HG03378 (cell line): ENCODE results near the gene MYOM3.
"Not testable (repeated sequence)": the region's sequence is repeated elsewhere in the genome, so short reads cannot be mapped to it uniquely, and the experiment has no call there.

Source experiments
- ATAC-seq: cut with Tn5 transposase; IDR thresholded peaks from one replicate; pipeline ENCODE4 v1.9.1; 2021; ENCODE audit warnings: mild to moderate bottlenecking, moderate library complexity; ENCODE audit not compliant: unreplicated experiment

MYOM3 gene

DNA sequence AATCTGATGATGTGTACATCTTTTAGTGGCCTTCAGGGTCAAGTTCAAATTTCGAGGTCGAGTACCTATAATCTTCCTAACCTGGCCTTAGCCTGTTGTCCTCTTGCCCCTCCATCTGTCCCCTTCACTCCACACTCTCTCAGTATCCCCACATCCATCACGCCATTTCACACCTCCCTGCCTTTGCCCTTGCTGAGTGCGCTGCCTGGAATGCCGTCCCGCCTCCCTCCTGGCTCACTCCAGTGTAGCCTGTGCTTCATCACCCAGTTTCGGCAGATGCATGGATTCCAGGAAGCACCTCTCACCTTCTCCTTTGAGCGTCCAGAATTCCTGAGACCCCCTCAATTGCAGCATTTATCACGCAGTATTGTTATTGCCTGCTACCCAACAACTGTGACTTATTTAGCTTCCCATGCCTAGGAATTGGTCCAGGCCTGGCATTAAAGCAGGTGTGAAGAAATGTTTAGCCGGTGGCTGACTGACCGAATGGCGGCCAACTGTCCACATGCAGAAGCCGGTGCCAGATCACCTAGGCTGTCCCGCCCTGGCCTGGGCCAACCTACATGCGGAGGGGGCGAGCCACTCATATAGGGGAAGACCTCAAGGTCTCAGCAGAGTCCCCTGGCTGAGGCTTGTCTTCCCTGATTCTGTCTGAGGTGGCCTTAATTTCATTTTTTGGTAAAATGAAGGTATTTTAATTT lies 34.5 kb downstream of the MYOM3 start:
- ATAC-seq, result no peak

DNA sequence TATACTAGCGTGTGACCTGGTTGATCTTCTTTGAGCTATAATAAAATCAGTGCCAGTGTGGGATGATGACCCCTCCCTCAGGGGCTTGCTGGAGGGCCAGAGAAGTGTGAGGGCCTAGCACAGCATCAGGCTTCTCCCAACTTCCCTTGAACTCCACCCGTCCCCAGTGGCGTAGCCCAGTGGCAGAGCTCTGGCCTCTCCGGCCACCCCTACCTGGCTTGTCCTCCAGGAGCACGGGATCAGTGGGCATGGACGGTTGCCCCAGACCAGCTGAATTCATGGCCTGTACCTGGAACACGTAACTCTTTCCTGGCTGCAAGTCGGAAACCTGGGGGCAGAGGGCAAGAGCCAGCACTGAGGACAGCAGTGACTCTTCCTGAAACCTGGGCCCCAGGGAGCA lies 36.0 kb downstream of the MYOM3 start:
- no peak for ATAC-seq

DNA sequence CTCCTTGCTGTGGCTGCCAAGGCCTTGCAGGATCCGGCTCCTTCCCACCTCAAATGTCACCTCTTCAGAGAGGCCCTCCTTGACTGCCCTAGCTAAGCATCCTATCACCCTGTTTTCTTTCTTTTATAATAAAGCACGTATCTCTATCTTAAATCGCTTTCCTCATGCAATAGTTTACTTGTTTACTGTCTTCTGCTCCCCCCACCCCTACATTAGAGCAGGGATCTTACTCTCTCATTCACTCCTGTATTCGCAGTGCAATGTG lies 36.4 kb downstream of the MYOM3 start:
- ATAC-seq, result no peak

DNA sequence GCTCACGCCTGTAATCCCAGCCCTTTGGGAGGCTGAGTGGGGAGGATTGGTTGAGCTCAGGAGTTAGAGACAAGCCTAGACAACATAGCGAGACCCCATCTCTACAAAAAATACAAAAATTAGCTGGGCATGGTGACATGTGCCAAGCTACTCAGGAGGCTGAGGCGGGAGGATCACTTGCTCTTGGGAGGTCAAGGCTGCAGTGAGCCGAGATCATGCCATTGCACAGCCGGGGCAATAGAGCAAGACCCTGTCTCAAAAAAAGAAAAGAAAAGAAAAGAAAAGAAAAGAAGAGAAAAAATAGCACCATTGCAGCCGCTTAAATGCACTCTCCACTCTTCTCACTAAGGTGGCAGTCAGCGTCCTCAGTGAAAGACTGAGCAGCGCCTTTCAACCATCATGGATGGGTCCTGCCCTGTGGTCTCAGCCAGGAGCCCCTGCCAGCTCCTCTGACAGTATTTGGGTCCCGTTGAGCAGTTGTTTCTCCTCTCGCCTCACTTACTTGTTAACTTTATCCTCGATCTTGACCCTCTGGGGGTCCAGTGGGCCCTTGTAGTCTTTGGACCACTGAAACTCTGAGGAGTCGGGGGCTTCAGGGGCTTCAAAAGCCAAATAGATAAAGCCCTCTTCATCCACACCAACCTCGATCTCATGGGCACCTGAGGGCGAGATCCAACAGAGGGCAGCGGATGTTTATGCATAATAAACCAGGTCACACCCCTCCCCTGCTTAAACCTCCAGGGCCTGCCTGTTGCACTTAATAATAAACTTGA lies 36.9 kb downstream of the MYOM3 start:
- ATAC-seq, result no peak

DNA sequence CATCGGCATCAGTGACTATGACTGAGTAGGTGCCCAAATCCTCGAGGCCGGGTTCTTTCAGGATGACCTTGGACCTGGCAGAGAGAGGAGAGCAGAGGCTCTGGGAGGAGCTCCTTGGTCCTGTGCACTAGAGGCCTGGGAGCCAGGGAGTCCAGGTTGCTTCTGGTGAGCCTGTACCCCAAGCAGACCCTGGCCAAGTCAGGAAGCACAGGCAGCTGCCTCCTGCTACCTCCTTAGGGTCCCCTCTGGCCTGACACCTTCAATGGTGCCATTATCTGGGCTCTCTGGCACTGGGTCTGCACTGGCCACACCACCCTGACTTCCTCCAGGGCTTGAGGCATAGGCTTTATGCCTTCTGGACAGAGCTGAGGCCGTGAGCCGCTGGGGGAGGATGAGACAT lies 37.7 kb downstream of the MYOM3 start:
- no peak for ATAC-seq

DNA sequence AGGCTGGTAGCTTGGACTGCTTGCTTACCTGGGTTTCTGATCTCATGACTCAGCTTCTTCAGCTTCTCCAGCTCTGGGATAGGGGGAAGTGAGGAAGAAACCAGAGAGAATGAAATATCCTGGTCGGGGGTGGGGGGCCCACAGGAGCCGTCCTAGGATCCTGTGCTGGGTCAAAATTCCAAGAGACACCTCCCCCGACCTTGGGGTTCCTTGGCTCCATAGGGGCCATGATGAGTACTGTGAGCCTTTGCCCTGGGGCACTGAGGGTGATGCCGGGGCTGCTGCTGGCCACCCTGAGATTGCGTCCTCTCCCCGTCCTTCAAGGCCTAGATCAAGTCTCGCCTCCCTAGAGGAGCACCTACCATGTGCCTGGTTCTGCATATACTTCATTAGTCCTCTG lies 40.0 kb downstream of the MYOM3 start:
- ATAC-seq, result no peak

DNA sequence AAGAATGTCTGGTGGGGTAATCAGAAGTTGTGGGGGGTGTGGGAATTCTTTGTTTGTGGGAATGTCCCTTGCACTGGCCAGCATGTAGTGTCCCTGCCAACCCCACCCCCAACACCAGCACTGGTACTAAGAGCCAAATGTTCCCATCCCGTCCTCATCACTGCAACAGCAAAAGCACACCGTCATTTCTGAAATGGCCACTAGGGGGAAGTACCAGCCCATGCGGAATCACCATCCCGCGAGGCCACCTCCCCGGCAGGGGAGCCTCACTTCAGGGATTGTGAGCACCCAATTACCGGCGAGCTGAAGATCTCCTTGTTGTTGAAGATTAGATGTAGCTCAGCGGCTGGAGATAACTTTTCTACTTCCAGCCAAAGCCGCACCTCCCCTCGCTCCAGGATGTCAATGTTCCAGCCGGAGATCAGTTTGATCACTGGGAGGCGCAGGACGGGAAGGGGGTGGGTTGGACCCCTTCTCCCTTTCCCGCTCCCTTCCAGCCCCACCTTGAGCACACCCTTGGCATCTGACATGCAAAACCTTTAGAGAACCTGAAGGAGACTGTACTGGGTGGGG lies 41.0 kb downstream of the MYOM3 start:
- no peak for ATAC-seq

DNA sequence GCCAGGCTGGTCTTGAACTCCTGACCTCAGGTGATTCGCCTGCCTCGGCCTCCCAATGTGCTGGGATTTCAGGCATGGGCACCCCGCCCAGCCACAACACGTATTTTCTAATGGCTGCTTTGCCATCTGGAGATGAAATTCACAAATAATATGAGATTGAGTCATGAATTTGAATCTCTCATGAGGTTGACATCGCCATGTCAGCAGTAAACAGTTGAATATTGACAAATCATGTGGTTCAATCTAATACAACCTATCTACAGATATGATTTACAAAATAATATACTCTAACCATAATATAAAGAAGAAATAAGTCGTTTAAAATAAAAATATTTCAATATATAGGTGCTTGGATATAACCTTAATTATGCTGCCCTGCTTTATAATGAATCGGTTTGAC lies 42.1 kb downstream of the MYOM3 start:
- no peak for ATAC-seq

DNA sequence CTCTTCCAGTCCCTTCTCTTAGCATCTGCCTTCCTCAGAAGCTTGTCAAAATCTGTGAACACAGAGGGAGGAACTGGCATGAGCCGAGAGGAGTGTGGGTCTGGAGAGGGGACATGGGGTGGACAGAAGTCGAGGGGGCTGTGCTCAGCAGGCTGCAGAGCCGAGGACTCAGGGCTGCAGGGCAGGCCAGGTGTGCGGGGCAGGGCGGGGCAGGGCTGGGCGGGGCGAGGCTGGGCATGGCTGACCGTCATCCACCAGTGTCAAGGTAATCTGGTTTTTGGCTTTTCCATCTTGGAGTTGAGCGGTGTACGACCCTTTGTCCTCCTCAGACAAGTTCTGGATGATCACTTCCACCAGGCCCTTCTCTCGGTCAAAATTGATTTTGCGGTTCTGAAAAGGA lies 44.0 kb downstream of the MYOM3 start:
- ATAC-seq, result no peak

DNA sequence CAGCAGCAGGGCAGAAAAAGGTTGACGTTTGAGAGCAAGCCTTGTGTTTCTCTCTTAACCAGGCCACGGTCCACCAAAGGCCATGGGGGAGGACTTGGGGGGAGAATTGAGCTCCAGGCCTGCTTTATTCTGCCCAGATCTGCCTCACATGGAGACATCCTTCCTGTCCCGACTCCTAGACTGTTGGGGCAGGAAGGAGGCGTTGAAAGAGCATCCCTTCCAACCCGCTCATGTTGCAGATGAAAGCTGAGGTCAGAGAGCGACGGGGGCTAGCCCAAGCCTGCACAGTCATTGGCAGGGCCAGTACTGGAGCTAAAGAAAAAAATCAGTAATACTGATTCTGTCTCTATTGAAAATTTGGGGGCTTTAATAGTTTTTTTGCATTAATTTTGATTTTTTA lies 46.6 kb downstream of the MYOM3 start:
- no peak for ATAC-seq

DNA sequence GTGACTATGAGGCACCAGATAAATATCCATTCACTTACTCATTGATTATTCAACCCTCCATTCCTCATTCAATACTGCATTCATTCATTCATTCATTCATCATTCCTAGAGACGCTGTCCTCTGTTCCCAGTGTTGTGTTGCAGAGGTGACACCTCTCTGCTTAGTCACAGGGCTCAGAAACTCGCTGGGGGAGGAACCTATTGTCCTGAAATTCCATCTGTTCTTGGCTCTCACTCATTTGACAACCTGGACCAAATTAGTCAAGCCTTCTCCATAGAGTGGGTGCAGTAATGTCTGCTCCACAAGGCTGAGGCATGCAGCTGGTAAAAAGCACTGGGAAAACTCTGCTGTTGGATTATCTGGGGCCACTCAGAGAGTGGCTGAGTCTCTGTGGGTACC lies 49.7 kb downstream of the MYOM3 start:
- no peak for ATAC-seq

DNA sequence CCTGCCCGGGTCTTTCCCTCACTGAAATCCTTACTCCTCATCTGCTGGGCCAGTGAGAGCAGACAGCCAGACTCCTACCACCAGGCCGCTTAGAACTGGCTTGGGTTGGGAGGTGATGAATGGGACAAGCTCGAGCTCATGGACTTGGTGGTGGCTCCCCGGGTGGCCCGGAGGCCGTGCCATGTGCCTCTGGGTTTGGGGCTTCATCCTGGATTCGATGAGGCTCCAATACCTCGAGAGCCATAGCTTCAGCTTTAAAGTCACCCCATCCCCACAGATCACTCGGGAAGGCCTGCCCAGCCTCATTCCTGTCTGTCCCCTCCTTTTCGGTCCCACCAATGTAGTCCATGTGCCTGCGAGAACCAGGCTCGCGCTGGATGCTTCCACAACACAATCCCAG lies 51.5 kb downstream of the MYOM3 start:
- no peak for ATAC-seq

DNA sequence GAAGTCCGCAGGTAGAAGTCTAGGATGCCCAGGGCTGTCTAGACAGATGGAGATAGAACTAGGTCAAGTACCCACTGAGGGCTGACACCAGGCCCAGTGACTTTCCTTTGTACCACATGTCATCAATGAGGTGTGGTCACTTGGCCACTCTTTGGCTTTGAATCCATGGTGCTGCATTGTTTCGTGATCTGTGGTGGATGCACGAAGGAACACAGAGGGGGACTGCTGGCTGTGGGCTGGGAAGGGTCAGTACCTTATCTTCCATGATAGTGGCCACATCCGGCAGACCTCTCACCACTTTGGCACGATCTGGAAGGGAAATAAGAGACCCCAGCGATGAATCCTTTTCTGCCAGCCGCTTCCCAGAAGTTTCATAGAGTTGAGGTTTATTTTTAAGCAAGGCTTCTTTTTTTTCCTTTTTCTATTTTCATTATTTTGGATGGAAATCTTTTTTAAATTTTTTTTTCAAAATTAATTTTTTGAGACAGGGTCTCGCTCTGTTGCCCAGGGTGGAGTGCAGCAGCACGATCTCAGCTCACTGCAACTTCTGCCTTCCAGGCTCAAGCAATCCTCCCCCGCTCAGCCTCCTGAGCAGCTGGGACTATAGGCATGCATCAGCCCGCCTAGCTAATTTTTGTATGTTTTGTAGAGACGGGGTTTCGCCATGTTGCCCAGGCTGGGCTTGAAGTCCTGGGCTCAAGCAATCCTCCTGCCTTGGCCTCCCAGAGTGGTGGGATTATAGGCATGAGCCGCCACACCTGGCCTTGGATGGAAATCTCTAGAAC lies 53.1 kb downstream of the MYOM3 start:
- ATAC-seq, result no peak

DNA sequence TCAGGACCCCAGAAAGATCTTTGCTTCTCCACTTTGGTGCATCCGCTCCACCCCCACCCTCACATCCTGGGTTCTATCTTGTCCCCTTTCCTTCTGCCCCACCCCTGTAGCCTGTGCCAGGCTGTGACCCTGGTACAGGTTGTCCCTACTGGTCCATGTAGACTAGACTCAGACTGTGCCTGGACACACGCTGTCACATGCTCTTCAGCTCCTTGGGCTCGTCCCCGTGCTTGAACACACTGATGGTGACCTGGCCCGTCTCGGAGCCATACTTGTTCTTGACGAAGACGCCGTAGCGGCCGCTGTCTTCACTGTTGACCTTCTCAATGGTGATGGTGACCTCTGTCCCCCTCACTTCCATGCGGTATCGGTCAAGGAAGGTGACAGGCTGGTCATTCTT lies 54.8 kb downstream of the MYOM3 start:
- no peak for ATAC-seq

DNA sequence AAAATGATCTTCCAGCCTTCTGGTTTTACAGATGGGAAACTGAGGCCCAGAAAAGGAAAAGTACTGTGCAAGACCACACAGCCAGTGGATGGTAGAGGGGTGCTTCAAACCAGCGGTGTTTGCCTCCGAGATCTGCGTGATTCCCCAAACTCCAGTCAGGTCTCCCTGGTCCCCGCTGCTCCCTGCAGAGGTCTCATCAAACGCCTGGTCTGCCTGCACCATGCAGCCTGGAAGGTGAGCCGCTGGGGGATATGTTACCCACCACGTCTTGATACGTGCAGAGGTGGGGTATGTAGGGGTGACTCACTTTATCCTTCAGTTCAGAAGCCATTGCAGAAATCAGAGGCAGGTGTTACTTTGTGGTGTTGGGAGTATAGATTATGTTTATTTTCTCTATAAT lies 56.3 kb downstream of the MYOM3 start:
- no peak for ATAC-seq

DNA sequence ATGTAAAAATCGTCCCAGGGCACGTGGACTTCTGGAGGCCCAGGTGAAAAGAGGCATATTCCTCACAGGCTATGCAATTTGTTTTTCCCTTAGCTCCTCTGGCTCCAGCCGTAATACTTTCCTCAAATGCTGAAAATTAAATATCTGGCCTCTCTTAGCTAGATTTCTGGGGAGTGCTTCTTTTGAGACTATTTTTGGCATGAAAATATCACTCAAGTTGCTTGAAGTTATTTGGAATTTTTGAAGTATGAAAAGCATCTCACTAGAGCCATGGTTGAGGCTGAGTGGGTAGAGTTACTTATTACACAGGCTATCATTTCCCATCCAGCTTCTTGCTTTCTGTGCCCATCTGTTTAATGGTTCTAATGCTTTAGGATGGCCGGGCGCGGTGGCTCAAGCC lies 59.7 kb downstream of the MYOM3 start:
- no peak for ATAC-seq

DNA sequence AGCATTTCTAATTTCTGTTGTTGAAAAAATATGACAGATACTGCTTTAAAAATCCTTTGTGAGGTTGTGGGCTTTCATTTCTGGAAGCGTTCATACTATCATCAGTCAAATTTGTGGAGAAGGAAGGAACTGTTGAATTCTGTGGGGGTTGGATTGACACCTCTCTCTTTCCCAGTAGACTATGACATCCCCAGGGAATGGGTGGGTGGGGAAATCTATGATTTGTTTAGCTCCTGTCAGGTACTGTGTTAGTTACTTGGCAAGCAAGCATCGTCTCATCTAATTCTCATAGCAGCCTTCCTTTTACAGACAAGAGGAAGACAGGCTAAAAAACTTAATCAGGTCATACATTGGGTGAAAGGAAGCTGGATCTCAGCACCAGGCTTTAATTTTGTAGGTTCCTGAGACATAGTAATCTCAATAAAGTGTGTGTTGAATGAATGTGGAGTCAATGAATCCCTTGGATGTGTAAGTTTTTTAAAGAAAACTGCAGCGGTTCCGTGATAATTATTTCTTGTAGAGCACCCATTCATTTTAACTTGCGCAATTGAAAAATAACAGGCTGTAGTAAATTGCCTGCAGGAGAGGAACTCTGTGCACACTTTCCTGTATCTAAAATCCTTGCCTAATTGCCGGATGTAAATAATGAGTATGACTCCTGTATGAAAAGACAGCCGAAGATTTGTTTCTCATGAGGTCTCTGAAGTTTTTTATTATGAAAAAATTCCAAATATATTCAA lies 60.6 kb downstream of the MYOM3 start:
- ATAC-seq, result no peak

DNA sequence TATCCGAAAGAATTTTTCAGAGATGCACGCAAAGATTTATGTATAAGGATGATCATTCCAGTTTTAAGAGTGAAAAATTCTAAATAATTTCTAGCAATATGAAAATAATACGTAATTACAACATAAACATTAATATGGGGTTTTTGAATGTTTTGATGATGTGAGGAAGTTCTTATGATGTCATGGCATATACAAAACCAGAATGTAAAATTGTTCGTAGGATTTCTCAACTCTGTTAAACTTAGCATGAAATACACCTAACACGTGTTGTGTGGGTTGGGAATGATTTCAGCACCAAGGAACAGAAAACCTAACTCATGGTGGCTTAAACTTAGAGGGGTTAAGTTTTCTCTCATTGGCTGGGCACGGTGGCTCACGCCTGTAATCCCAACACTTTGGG lies 62.2 kb downstream of the MYOM3 start:
- no peak for ATAC-seq

DNA sequence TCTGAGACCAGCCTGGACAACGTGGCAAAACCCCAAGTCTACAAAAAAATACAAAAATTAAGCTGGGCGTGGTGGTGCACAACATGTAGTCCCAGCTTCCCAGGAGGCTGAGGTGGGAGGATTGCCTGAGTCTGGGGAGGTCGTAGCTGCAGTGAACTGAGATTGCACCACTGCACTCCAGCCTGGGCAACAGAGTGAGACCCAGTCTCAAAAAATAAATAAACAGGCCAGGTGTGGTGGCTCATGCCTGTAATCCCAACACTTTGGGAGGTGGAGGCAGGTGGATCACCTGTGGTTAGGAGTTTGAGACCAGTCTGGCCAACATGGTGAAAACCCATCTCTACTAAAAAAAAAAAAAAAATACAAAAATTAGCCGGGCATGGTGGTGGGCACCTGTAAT lies 63.0 kb downstream of the MYOM3 start:
- ATAC-seq, result not testable (repeated sequence)

DNA sequence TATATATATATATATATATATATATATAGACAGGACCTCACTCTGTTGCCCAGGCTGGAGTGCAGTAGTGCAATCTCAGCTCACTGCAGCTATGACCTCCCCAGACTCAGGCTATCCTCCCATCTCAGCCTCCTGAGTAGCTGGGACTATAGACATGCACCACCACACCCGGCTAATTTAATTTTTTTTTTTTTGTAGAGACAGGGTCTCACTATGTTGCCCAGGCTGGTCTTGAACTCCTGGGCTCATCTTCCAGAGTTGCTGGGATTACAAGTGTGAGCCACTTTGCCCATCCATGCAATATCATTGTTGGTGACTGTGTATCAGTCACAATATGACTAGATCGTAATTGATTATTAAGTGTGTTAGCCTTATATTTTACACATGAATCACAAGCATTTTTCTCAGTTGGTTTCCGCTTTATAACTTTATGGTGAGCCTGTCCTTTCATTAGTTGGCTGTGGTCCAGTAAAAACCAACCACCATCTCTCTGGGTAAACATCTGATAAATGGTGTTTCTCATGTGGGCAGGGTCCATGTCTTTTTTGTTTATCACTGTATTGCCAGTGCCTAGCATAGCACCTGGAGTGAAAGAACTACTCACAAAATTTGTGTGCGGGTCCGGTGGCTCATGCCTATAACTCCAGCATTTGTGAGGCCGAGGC lies 63.6 kb downstream of the MYOM3 start:
- ATAC-seq, result no peak

DNA sequence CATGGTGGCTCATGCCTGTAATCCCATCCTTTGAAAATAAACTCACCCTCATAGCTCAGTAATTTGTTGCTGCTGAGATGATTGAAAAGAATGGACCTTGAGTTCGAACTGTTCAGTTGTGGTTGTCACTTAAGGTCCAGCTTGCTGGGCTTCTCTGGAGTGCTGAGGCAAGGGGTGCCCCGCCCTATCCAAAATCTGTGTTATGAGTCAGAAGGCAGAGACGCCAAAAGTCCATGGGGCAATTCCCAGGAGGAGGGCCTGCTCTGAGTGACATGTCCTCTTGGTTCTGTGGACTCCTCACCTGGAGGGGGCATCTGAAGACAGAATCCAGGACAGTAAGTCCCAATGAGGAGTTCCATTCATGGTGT lies 64.8 kb downstream of the MYOM3 start:
- no peak for ATAC-seq
